Right cardiac atrium (tissue), 5 donors: ENCODE data around the gene CMIP. TPM values are rescaled to one million over a fixed set of nuclear protein-coding genes. Genes with fewer than 3 reads are reported as not detected.

Source experiments
- ATAC-seq, 2 donors: fragments of 200-7000 bp; cut with Tn5 transposase; one replicate each; pipeline versions ENCODE4 v1.8.0 to v1.9.1; 2020; ENCODE audit warnings: moderate library complexity in 2 of 2, mild to moderate bottlenecking in 1 of 2
- DNase-seq, 3 donors: peaks; one replicate each; pipeline ENCODE4 v3.0.0-alpha.2; 2020
- H3K27ac ChIP-seq: one replicate; pipeline ENCODE4 v1.5.1; 2013; ENCODE audit warnings: mild to moderate bottlenecking, low read length, control low read depth, moderate library complexity
- H3K27me3 ChIP-seq: one replicate; pipeline ENCODE4 v1.6.1; 2013; ENCODE audit not compliant: control insufficient read depth, insufficient read depth
- H3K4me1 ChIP-seq: one replicate; pipeline ENCODE4 v1.6.1; 2013; ENCODE audit warnings: low read length; ENCODE audit not compliant: control insufficient read depth, insufficient read depth
- H3K4me3 ChIP-seq: one replicate; pipeline ENCODE4 v1.5.1; 2013; ENCODE audit warnings: low read length, control low read depth
- H3K9me3 ChIP-seq: one replicate; pipeline ENCODE4 v1.6.1; 2013; ENCODE audit warnings: low read length; ENCODE audit not compliant: control insufficient read depth
- WGBS: extraction: QIAGEN DNeasy Blood & Tissue Kit; methylation state at CpG from one replicate; pipeline ENCODE4 v1.1.7; 2013; 5-methylcytosine and 5-hydroxymethylcytosine counted together
- intact Hi-C, 4 donors: fragments of 100-400 bp; cut with DNase I; formaldehyde crosslinking; loops; one replicate each; pipeline versions ENCODE4 v1.11.0 to v1.14.0; 2022 to 2023
- polyA plus RNA-seq: library from polyadenylated mRNA; stranded (reverse); fragments of 200-250 nt; gene quantifications from one replicate; pipeline ENCODE4 v1.2.3, GENCODE V29; 2013
- total RNA-seq, 4 donors: library from RNA; stranded (reverse); fragmentation: NEBNext Ultra II Directional; extraction: Animal tissue kit (Norgen Biotek cat#: 25700); gene quantifications; one replicate each; pipeline ENCODE4 v1.2.1, GENCODE V29; 2021
- donor health status: healthy with polysubstance abuse.
- donor health status: DM: no; HTN: yes; CAD: no.
- donor health status: DM: no; HTN: no; CAD: no.
- donor health status: DM: no; HTN: yes; CAD: no; lungs with severe emphysema.
- donor health status: DM: yes; HTN: yes; CAD: no.

CMIP gene
- total and polyA plus RNA-seq, 5 donors = 9.0 to 29.0 (median 19.2) TPM

GRCh38 chr16:81442220-81442915 lies 2.2 kb upstream of the CMIP start:
- intact Hi-C loops = no loop called here
- H3K27ac ChIP-seq = no peak overlapping the region
- no peaks in the 10 kb centered on the region for H3K9me3 ChIP-seq
- DNase-seq (no peak), ATAC-seq (no peak)
- peaks cover 2% of the 10 kb centered on the region for H3K4me1 ChIP-seq
- H3K4me3 ChIP-seq = no peak overlapping the region
- 73% methylated on average over 7 of the region's 7 CpGs for WGBS
- H3K27me3 ChIP-seq = no peaks in the 10 kb centered on the region

GRCh38 chr16:81442916-81443687 lies 1.5 kb upstream of the CMIP start:
- no peak overlapping the region for H3K27ac ChIP-seq
- no peaks in the 10 kb centered on the region for H3K9me3 ChIP-seq
- no peaks in the 10 kb centered on the region for H3K27me3 ChIP-seq
- no peak for DNase-seq
- WGBS = 65% methylated on average over 8 of the region's 8 CpGs
- intact Hi-C loops = no loop called here
- H3K4me1 ChIP-seq = peaks cover 5% of the 10 kb centered on the region
- no peak for ATAC-seq
- no peak overlapping the region for H3K4me3 ChIP-seq

- H3K27ac ChIP-seq = no peak overlapping the region
- DNase-seq (peak; percentile 49 to 83 (median 81)), ATAC-seq (peak in 1 of 2 donors; percentile 12)
- H3K27me3 ChIP-seq = no peaks in the 10 kb centered on the region
- H3K4me1 ChIP-seq = peaks cover 5% of the 10 kb centered on the region
- no peaks in the 10 kb centered on the region for H3K9me3 ChIP-seq
- H3K4me3 ChIP-seq = peak overlapping the region; percentile 98
- WGBS = 12% methylated on average over 36 of the region's 36 CpGs
- intact Hi-C loops = no loop called here
Measured at GRCh38 chr16:81443688-81444447, 740 bp upstream of the CMIP start.

- Histone ChIP-seq H3K27ac (peak overlapping the region; percentile 66), H3K4me1 (peaks cover 5% of the 10 kb centered on the region), H3K4me3 (peak overlapping the region; percentile 98), H3K27me3 (no peaks in the 10 kb centered on the region), H3K9me3 (no peaks in the 10 kb centered on the region)
- under 1% methylated on average over 62 of the region's 62 CpGs for WGBS
- peak; percentile 30 to 42 for ATAC-seq
- DNase-seq = peak; percentile 47 to 81 (median 72)
- intact Hi-C loops = no loop called here
Measured at GRCh38 chr16:81445143-81445961, 744 bp downstream of the CMIP start.

GRCh38 chr16:81445966-81446906 lies 1.6 kb downstream of the CMIP start:
- DNase-seq (peak in 2 of 3 donors; percentile 45 to 64), ATAC-seq (peak in 1 of 2 donors; percentile 7)
- peak overlapping the region; percentile 98 for H3K4me3 ChIP-seq
- H3K9me3 ChIP-seq = no peaks in the 10 kb centered on the region
- peak overlapping the region; percentile 25 for H3K27ac ChIP-seq
- intact Hi-C loops = no loop called here
- 14% methylated on average over 23 of the region's 23 CpGs for WGBS
- H3K4me1 ChIP-seq = peaks cover 5% of the 10 kb centered on the region
- no peaks in the 10 kb centered on the region for H3K27me3 ChIP-seq

- peaks cover 8% of the 10 kb centered on the region for H3K4me1 ChIP-seq
- no peaks in the 10 kb centered on the region for H3K27me3 ChIP-seq
- H3K9me3 ChIP-seq = no peaks in the 10 kb centered on the region
- DNase-seq (peak; percentile 46 to 73 (median 60)), ATAC-seq (no peak)
- intact Hi-C loops = no loop called here
- peak overlapping the region; percentile 98 for H3K4me3 ChIP-seq
- WGBS = 45% methylated on average over 14 of the region's 14 CpGs
- H3K27ac ChIP-seq = no peak overlapping the region
Measured at GRCh38 chr16:81446907-81447268, 2.3 kb downstream of the CMIP start.

GRCh38 chr16:81447383-81448101 lies 2.9 kb downstream of the CMIP start:
- H3K4me3 ChIP-seq = no peak overlapping the region
- 51% methylated on average over 17 of the region's 17 CpGs for WGBS
- H3K27ac ChIP-seq = no peak overlapping the region
- H3K27me3 ChIP-seq = no peaks in the 10 kb centered on the region
- intact Hi-C loops = no loop called here
- ATAC-seq (no peak), DNase-seq (peak in 1 of 3 donors; percentile 59)
- peaks cover 12% of the 10 kb centered on the region for H3K4me1 ChIP-seq
- no peaks in the 10 kb centered on the region for H3K9me3 ChIP-seq

- H3K9me3 ChIP-seq = no peaks in the 10 kb centered on the region
- no peaks in the 10 kb centered on the region for H3K27me3 ChIP-seq
- no peak overlapping the region for H3K27ac ChIP-seq
- H3K4me1 ChIP-seq = peaks cover 15% of the 10 kb centered on the region
- no peak for ATAC-seq
- intact Hi-C loops = no loop called here
- peak in 1 of 3 donors; percentile 50 for DNase-seq
- H3K4me3 ChIP-seq = no peak overlapping the region
- WGBS = 66% methylated on average over 19 of the region's 19 CpGs
Measured at GRCh38 chr16:81448154-81449131, 3.8 kb downstream of the CMIP start.
